GM12873 (cell line): ENCODE measurements around the gene ARL6IP5.

Source experiments
- TF ChIP-seq, protein P1 (sequence below): IDR thresholded peaks from 2 replicates; pipeline ENCODE4 v1.5.1; 2012; ENCODE audit warnings: low read depth, mild to moderate bottlenecking, moderate library complexity, low read length, control low read depth; ENCODE audit not compliant: insufficient read depth; ENCODE audit errors: missing control alignments

The ARL6IP5 gene

GRCh38 chr3:69108811-69109210, 24.1 kb downstream of the ARL6IP5 start:
- TF ChIP-seq, protein P1, sequence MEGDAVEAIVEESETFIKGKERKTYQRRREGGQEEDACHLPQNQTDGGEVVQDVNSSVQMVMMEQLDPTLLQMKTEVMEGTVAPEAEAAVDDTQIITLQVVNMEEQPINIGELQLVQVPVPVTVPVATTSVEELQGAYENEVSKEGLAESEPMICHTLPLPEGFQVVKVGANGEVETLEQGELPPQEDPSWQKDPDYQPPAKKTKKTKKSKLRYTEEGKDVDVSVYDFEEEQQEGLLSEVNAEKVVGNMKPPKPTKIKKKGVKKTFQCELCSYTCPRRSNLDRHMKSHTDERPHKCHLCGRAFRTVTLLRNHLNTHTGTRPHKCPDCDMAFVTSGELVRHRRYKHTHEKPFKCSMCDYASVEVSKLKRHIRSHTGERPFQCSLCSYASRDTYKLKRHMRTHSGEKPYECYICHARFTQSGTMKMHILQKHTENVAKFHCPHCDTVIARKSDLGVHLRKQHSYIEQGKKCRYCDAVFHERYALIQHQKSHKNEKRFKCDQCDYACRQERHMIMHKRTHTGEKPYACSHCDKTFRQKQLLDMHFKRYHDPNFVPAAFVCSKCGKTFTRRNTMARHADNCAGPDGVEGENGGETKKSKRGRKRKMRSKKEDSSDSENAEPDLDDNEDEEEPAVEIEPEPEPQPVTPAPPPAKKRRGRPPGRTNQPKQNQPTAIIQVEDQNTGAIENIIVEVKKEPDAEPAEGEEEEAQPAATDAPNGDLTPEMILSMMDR, result no peak

GRCh38 chr3:69110941-69111546, 26.3 kb downstream of the ARL6IP5 start:
- TF ChIP-seq, protein P1, result no peak

GRCh38 chr3:69113536-69113935, 28.8 kb downstream of the ARL6IP5 start:
- TF ChIP-seq, protein P1, result no peak

DNA sequence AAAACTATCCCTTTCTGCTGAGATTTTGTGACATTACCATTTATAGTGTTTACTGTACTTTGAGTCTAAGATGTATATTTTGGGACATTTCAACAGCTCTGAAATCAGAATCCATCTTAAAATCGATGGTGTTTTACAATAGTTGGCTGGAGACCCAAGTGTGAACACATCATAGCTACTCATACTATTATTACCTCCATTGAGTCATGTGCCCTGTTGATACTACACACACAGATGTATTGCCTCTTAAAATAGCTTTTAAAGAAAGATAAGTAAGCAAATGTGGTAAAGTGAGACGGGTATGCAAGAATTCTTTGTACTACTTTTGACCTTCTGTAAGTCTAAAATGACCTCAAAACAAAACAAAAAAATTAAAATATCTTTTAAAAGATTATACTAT, 31.0 kb downstream of the ARL6IP5 start:
- TF ChIP-seq, protein P1, result no peak

DNA sequence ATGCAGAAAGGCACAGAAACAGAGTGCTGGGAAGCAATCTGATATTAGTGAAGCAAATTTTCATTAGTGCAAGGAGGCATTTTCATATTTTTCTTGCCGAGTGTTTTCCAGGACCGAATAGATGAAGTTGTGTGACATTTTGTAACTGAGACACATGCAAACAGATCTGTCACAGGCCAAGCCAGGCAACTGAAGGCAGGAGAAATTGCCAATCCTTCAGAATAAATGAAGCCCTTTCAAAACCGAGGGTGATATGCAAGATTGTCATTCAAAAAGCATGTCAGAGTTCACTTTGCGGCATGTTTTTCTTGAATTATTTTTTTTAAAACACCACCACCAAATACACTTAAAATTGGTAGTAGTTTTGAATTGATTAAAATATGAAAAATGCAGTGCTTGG, 31.4 kb downstream of the ARL6IP5 start:
- TF ChIP-seq, protein P1, result no peak

DNA sequence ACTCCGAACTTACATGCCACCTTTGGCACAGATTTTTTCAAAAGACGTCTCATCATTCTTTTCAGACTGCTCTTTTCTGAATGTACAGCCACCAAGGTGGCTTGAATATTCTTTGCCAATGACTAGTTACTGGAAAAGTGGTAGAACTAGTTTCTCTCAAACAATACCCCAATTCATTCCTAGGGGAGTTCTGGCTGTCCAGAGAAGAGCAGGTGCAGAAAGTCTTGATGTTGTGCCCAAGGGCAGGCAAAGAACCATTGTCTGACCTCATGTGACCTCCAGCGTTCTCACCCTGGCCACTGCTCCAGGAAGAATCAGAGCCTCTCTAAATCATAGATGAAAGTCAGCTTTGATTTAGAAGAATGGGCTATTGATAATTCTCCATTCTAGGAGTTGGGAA, 32.2 kb downstream of the ARL6IP5 start:
- TF ChIP-seq, protein P1, result no peak

DNA sequence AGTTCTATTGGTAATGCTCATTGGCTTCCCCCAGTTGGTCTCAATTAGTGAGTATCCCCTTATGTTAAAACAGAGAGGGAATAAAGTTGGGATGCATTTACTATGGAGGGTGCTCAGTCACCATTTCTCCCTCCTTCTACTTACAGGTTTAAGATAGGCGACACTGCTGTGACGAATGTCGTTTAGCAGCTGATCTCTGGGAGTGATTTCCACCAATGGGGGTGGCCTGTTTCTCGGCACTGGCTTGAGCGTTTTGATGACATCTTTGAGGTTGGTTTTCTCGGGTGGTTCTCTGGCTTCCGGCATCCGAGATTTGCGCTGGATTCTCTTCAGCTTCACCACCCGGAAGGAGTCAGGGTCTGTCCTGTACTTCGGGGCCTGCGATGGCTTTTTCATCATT, 33.8 kb downstream of the ARL6IP5 start:
- TF ChIP-seq, protein P1, result no peak

DNA sequence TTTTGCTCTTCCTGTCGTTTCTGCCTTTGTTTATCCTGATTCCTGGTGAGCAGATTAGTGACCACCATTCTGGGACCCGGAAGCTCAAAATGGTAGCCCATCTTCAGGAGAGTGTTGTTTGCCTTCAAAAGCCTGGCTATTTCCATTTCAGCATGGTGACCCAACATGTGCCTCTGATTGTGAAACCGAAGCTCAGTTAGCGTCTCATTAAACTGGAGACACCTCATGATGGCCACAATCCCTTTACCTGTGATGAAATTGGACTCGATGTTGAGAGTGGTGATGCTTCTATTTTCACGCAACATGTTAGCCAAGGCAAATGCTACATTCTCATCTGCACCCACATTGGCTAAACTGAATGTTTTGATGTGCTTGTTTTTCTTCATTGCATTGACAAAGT, 34.4 kb downstream of the ARL6IP5 start:
- TF ChIP-seq, protein P1, result no peak
